ENCODE measurements around the gene MTHFR. TPM values are rescaled to one million over a fixed set of nuclear protein-coding genes. Genes with fewer than 3 reads are reported as not detected.

Gene MTHFR
- total and polyA plus RNA-seq, 2 of the 4 experiments (the other 2 are of a cell fraction) = 7.3 to 7.4 TPM

GRCh38 chr1:11749996-11750395, 55.8 kb downstream of the MTHFR start:
- CTCF ChIA-PET = no interaction called here
- H3K14ac ChIP-seq (replicated peaks; ENCODE audit: low read depth, low read length) = no peak overlapping the region
- no peak overlapping the region for H3K27ac ChIP-seq (ENCODE audit: insufficient read depth, low read length)
- H3K9me3 ChIP-seq (ENCODE audit: control insufficient read depth, insufficient read depth, low read length) = no peaks in the 10 kb centered on the region
- no peak overlapping the region for H2BK5ac ChIP-seq (ENCODE audit: low read depth, low read length, poor library complexity, severe bottlenecking)
- WGBS, 2 experiments (ENCODE audit: extremely low coverage in 2 of 2, insufficient read length in 1 of 2) = 97% methylated on average over 9 of the region's 15 CpGs; no CpG with 5 or more reads in 1 of the 2 experiments
- peaks cover 27% of the 10 kb centered on the region for H3K36me3 ChIP-seq (ENCODE audit: control insufficient read depth, insufficient read depth, low read length)
- no peaks in the 10 kb centered on the region for H3K9me1 ChIP-seq (ENCODE audit: insufficient read depth, low read length)
- POLR2A ChIA-PET (ENCODE audit: unreplicated experiment) = no interaction called here
- intact Hi-C loops (cut with micrococcal nuclease) = no loop called here
- ATAC-seq (ENCODE audit: low read depth) (no peak), DNase-seq (no peak)
- BruUV-seq (replicated peaks) = no TSS peak
- no peak overlapping the region for H4K91ac ChIP-seq (ENCODE audit: insufficient read depth, low read depth, low read length)
- TF ChIP-seq MXI1 (IDR thresholded peaks at IDR 0.05; ENCODE audit: borderline replicate concordance, low read depth, low read length) (no peak), USF2 (IDR thresholded peaks at IDR 0.05; ENCODE audit: low read depth, low read length) (no peak), NFE2L2 (IDR thresholded peaks at IDR 0.05; ENCODE audit: low read depth, low read length) (no peak), RAD21 (IDR thresholded peaks at IDR 0.05; ENCODE audit: low read length) (no peak), CTCF (conservative IDR thresholded peaks at IDR 0.05; ENCODE audit: low read depth, low read length) (no peak), CEBPB (IDR thresholded peaks at IDR 0.05; ENCODE audit: low read depth, low read length) (no peak), ELK1 (IDR thresholded peaks at IDR 0.05; ENCODE audit: borderline replicate concordance, low read depth, low read length) (no peak), RCOR1 (IDR thresholded peaks at IDR 0.05; ENCODE audit: insufficient replicate concordance, low read length) (no peak)
- no peaks in the 10 kb centered on the region for H4K20me1 ChIP-seq (ENCODE audit: insufficient read depth, low read length)
- H2BK20ac ChIP-seq (ENCODE audit: low read depth, low read length) = no peak overlapping the region
- H2AK9ac ChIP-seq (replicated peaks; ENCODE audit: low read depth, low read length, poor library complexity) = no peak overlapping the region
- no peak overlapping the region for H2AFZ ChIP-seq (replicated peaks; ENCODE audit: low read length, poor library complexity)
- H3K27me3 ChIP-seq (ENCODE audit: control insufficient read depth, insufficient read depth, low read length) = 0 out of 2 replicates have a peak, but pooled peaks cover 3% of the 10 kb centered on the region
- no peak overlapping the region for H3K4me2 ChIP-seq (ENCODE audit: low read depth, low read length)
- H3K56ac ChIP-seq (ENCODE audit: extremely low read depth, insufficient read depth, low read length) = no peak overlapping the region
- H2AK5ac ChIP-seq (ENCODE audit: low read depth, low read length) = no peak overlapping the region
- no peak overlapping the region for H2BK15ac ChIP-seq (ENCODE audit: low read depth, low read length)
- H4K5ac ChIP-seq (ENCODE audit: low read depth, low read length) = no peak overlapping the region
- H3K23ac ChIP-seq (ENCODE audit: low read depth, low read length) = no peak overlapping the region
- no peak overlapping the region for H2BK120ac ChIP-seq (ENCODE audit: low read depth, low read length)
- no peak overlapping the region for H3K9ac ChIP-seq (ENCODE audit: low read depth, low read length)
- dilution Hi-C loops (cut with HindIII; ENCODE audit: low sequenced_read_pairs, unreplicated experiment) = no loop called here
- in situ Hi-C loops (cut with MboI; ENCODE audit: low sequenced_read_pairs) = no loop called here
- no peak overlapping the region for H3K4ac ChIP-seq (ENCODE audit: low read depth, low read length)
- H4K8ac ChIP-seq (ENCODE audit: low read depth in 2 of 2, low read length in 2 of 2) = no peak overlapping the region
- H3K79me1 ChIP-seq (ENCODE audit: low read depth in 1 of 2, low read length in 2 of 2) = no peaks in the 10 kb centered on the region
- H3K4me1 ChIP-seq (ENCODE audit: control insufficient read depth, insufficient read depth, low read length) = no peaks in the 10 kb centered on the region
- H3K18ac ChIP-seq (ENCODE audit: low read depth, low read length) = no peak overlapping the region
- no peak overlapping the region for H3K4me3 ChIP-seq (ENCODE audit: insufficient read depth, low read depth, low read length)
